Middle frontal gyrus (tissue), 1 donor: Measurements from ENCODE around the gene SCN3A.

ENCODE experiments used
- DNase-seq: peaks from one replicate; pipeline ENCODE4 v3.0.0-alpha.2; 2015; ENCODE audit warnings: low spot score; ENCODE audit errors: extremely low spot score

Gene SCN3A

GRCh38 chr2:165112789-165113188 is 91.1 kb downstream of the SCN3A start:
- no peak for DNase-seq

GRCh38 chr2:165112133-165112573 is 91.7 kb downstream of the SCN3A start:
- DNase-seq = no peak

- DNase-seq = no peak
Measured at GRCh38 chr2:165110394-165110793, 93.5 kb downstream of the SCN3A start.

- no peak for DNase-seq
Measured at GRCh38 chr2:165109915-165110314, 93.9 kb downstream of the SCN3A start.

GRCh38 chr2:165105926-165106325 is 97.9 kb downstream of the SCN3A start:
- no peak for DNase-seq

GRCh38 chr2:165087933-165088901 is 115.6 kb downstream of the SCN3A start:
- no peak for DNase-seq

GRCh38 chr2:165086337-165086736 is 117.5 kb downstream of the SCN3A start:
- DNase-seq = no peak

- no peak for DNase-seq
Measured at GRCh38 chr2:165083326-165083725, 120.5 kb downstream of the SCN3A start.

GRCh38 chr2:165082479-165082878 is 121.4 kb downstream of the SCN3A start:
- DNase-seq = no peak

- no peak for DNase-seq
Measured at GRCh38 chr2:165081276-165081675, 122.6 kb downstream of the SCN3A start.

- no peak for DNase-seq
Measured at GRCh38 chr2:165079432-165079831, 124.4 kb downstream of the SCN3A start.

- no peak for DNase-seq
Measured at GRCh38 chr2:165078913-165079312, 124.9 kb downstream of the SCN3A start.

GRCh38 chr2:165074884-165075283 is 129.0 kb downstream of the SCN3A start:
- DNase-seq = no peak

GRCh38 chr2:165074323-165074722 is 129.5 kb downstream of the SCN3A start:
- DNase-seq = no peak

GRCh38 chr2:165070076-165070475 is 133.8 kb downstream of the SCN3A start:
- no peak for DNase-seq

- DNase-seq = no peak
Measured at GRCh38 chr2:165069151-165069550, 134.7 kb downstream of the SCN3A start.

GRCh38 chr2:165068487-165068757 is 135.4 kb downstream of the SCN3A start:
- DNase-seq = no peak

- peak; percentile 65 for DNase-seq
Measured at GRCh38 chr2:165067643-165068486, 136.0 kb downstream of the SCN3A start.

- no peak for DNase-seq
Measured at GRCh38 chr2:165064743-165065142, 139.1 kb downstream of the SCN3A start.

GRCh38 chr2:165060411-165060810 is 143.4 kb downstream of the SCN3A start:
- no peak for DNase-seq

GRCh38 chr2:165058476-165059265 is 145.2 kb downstream of the SCN3A start:
- DNase-seq = no peak

- DNase-seq = no peak
Measured at GRCh38 chr2:165057931-165058330, 145.9 kb downstream of the SCN3A start.
